Hematopoietic multipotent progenitor cell treated with erythropoietin and hydrocortisone succinate and interleukin-3 and kit ligand, for 6 days (in vitro differentiated cells): ENCODE data around the gene RFTN1.

ENCODE experiments used
- DNase-seq: peaks from one replicate; pipeline ENCODE4 v3.0.0-alpha.2; 2015

RFTN1 gene

GRCh38 chr3:16484984-16485383 is 28.5 kb downstream of the RFTN1 start:
- no peak for DNase-seq

GRCh38 chr3:16484216-16484615 is 29.3 kb downstream of the RFTN1 start:
- no peak for DNase-seq

DNA sequence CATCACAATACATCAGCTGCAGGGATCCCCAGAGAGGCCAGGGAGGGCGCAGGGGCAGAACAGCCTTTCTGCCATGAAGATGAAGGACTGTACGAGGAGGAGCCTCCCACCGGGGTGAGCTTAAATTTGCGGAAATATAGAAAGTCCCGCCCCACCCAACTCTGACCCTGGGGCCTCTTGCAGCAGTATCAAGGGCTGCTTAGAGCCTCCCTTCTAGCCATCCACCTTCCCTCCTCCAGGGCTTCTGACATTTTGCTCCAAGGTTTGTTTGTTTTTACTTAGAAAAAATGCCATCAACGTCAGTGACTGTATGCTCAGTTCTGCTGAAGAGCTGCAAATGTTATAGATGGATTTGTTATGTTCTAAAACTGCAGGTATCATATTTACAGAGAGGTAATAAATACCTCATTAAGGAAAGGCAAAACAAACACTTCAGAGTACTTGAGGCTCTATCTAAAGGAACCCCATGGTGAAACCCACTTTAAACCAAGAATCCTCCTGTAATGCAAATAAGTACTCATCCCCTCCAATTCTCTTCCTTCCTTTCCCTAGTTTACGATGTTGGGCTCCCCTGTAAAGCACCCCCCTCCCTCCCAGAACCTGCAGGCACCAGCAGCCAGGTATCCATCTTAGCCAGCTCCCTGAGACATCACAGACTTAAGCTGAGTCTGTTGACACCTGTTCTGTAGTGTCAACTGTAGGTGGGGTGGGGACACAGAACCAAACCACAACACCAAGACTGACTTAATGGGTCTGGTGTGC is 30.5 kb downstream of the RFTN1 start:
- peak; percentile 74 for DNase-seq

DNA sequence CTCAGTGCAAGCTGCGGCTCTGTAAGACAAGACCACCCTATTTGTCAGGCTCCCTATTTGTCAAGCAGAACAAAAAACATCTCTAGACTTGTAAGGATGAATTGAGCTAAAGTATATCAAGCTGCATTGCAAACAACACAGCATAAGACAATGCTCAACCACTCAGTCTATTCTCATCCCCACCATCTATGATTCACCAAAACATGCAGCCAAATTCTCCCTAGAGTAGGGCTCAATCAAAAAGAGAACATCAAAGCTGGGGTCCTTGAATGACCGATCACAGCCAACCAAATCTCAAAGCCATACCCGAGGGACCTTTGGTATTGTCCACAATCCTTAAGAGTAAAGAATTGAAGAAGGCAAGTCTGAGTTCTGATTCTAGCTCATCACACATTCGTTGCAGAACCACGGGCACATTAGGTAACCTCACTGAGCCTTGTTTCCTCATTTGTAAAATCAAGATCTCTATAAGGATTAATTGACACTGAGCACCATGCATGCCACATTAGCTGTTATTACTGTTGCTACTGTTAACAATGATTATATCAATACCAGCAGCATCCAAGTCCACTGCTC is 31.2 kb downstream of the RFTN1 start:
- peak; percentile 57 for DNase-seq

DNA sequence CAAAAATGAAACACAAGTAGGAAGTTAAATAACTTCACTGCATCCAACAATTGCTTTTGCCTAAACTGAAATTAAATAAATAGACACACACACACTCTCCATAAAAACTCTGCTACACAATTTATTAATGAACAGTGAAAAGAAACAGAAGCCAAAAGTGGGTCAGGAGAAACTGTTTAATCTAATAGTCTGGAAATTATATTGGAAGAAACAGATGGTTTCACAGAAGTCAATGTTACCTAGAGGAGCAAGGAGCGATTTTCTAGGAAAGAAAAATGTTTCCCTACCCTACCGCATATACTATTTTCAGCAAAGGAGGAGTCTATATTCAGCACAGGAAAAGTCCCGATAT is 32.0 kb downstream of the RFTN1 start:
- DNase-seq = no peak

- DNase-seq = peak; percentile 40
Measured at GRCh38 chr3:16480861-16481545, 32.5 kb downstream of the RFTN1 start.

- no peak for DNase-seq
Measured at GRCh38 chr3:16478516-16478915, 35.0 kb downstream of the RFTN1 start.

DNA sequence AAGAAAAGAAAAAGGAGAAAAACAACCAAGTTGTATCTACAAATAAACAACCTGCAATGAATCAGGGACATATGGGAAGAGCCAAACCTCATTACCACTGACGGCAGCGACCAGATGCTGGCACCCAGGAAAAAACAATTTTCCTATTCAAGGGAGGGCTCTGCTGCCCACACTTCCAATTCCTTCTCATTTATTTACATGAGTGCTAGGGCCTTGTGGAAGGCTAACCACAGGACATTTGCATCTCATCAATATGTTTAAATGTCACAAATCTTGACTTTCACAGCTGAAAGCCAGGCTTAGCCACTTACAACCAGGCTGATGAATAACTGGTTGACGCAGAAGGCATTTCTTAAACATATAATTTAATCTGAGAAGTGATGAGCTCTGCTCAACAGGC is 36.0 kb downstream of the RFTN1 start:
- no peak for DNase-seq

GRCh38 chr3:16477056-16477455 is 36.4 kb downstream of the RFTN1 start:
- no peak for DNase-seq

DNA sequence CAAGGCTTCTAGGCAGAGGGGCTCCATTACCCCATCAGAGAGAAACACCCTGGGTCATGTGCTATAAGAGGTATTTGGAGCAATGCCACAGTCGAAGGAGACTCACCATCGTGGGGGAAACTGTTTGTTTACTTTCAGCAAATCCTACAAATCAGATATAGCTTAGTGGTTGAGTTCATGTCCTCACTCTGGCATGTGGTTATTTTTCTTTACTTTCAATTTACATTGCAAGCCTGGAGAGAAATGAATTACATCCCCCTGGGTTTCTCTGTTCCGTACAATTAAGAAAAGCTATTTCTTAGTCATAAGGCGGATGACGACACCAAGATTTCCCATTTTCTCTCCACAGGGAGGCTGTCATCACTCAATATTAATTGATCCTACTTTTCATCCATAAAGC is 36.9 kb downstream of the RFTN1 start:
- DNase-seq = no peak

DNA sequence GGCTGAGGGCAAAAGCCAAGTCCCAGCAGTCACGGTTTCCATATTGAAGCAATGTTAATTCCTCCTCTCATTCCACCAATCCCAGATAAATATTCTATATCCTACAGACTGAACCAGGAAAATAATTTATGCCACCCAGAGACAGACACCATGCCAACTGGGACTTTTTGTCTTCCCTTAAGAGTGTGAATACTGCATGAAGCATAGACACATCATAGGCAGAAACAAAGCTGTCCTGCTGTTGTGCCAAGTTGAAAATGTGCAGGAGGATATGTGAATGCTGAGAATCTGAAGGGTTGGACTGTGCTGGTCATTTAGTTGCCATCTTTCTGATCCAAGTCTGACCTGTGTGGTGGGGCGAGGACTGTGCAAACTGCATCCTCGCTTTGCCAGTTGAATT is 37.7 kb downstream of the RFTN1 start:
- DNase-seq = no peak

DNA sequence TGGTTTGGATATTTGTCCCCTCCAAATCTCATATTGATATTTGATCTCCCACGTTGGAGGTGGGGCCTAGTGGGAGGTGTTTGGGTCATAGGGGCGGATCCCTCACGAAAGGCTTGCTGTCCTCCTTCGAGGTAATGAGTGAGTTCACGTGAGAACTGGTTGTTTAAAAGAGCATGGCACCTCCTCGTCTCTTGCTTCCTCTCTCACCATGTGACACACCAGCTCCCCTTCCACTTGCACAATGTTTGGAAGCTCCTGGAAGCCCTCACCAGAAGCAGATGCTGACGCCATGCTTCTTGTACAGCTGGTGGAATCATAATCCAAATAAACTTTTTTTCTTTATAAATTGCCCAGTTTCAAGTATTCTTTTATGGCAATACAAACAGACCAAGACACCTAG is 38.6 kb downstream of the RFTN1 start:
- DNase-seq = no peak

- peak; percentile 69 for DNase-seq
Measured at GRCh38 chr3:16474216-16474615, 39.3 kb downstream of the RFTN1 start.

DNA sequence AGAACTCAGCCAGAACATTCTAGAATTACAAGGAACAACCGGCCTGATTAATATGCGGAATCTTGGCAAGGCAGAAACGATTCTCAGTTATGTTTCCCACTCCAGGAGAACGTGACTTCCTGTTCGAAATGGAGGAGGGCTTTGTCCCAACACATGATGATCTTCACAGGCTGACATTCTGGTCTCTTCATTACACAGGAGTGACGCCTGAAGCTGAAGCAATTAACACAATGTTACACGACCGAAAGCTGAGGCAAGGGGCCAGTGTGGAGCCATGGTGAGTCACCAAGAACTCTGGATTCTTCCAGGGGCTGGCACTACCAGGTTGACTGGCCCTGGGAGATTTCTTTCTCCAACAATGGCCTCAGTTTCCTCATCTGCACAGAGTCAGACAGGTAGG is 40.9 kb downstream of the RFTN1 start:
- no peak for DNase-seq

GRCh38 chr3:16471897-16472296 is 41.6 kb downstream of the RFTN1 start:
- no peak for DNase-seq

DNA sequence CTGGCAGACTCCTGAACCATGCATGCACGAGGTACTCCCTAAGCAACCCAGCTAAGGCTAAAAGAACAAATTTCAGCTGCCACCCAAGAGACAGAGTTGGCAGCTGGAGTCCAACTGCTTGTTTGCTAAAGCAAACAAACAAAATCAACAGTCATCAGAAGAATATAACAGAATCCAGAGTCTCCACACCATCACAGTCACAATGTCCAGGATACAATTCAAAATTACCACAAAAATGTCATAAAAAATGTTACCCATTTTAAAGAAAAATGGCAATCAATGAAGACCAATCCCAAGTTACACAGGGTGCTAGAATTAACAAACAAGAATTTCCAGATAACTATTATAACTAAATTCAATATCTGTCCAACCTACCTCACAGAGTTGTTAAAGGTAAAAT is 42.9 kb downstream of the RFTN1 start:
- no peak for DNase-seq

DNA sequence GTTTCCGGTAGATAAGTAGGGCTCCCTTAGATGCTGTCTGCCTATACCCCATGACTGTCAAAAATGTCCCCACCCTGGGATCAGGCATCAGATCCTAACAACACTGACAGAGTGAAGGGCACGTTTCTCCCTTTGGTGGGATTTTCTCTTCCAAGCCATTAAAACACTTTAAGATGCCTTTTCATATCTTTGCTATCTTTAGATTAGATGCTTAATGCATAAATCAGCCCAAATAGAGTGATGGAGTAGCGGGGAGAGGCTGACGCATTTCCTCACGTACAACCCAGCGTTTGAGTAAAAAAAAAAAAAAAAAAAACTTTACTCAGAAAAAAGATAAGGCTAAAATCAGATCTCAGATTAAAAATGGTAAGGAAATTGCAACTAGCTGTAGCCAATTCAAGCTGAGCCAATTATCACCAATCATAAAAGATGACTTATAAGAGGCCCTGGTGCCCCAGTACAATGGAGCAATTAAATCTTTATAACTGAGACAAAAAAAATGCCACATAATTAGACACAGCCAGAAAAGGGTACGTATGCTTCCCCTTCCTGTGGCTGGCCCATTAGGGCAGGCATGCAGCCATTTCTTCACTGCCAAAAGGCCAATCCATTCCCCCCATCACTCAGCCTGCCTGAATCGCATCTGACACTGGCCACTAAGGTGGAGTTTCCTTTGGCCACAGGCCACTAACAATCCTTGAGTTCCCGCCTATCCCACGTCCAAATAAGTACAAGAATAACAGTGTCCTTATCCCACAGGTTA is 45.0 kb downstream of the RFTN1 start:
- peak; percentile 39 for DNase-seq

DNA sequence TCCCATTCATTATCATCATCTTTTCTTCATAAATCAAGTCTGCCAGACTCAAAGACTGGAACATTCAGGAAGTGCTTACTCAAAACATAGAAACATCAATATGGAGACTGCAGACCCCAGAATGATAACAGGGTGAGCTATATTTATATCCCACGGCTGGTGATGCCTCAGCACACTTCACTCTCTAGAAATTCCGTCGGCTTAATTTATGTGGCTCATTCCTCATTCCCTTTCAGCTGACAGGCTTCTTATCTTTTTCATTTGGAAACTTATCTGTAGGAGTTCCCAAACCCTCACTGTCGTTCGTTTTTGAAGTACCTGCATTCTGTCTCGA is 45.5 kb downstream of the RFTN1 start:
- no peak for DNase-seq

- DNase-seq = no peak
Measured at GRCh38 chr3:16467393-16467792, 46.1 kb downstream of the RFTN1 start.

- no peak for DNase-seq
Measured at GRCh38 chr3:16466822-16467221, 46.7 kb downstream of the RFTN1 start.

- no peak for DNase-seq
Measured at GRCh38 chr3:16464511-16465148, 48.9 kb downstream of the RFTN1 start.

GRCh38 chr3:16463914-16464313 is 49.6 kb downstream of the RFTN1 start:
- no peak for DNase-seq

- DNase-seq = no peak
Measured at GRCh38 chr3:16463119-16463518, 50.4 kb downstream of the RFTN1 start.
